ENCODE data around the gene CAMK2A.

CAMK2A gene

DNA sequence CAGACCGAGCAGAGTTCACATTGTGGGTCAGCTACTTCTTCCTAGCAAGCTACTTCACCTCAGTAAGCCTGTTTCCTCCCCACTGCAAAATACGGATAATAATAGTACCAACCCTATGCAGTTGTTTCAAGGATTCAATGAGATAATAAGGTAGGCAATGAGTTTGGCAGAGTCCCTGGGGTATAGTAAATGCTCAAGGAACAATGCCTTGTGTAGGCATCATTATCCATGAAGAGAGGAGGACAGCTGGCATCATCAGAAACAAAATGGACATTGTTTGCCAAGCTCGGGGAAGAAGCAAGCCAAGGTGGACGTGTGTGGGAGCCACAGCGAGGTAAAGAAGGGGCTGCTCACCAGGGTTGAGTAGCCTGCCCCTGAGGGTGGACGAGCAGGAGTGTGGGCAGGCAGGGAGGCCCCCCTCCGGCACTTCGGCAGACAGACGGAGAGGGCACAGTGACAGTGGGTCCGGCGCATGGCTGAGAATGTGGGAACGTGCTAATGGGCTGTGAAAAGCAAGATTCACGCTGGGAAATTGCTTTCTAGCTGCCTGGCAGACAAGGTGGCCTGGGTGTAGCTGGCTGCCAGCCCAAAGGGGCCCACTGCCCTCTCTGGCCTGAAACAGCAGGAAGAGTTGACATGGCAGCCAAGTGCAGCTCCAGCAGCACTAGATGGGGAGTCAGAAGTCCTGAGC, 10.1 kb downstream of the CAMK2A start:
- no peak for DNase-seq (ENCODE audit: low read depth)

DNA sequence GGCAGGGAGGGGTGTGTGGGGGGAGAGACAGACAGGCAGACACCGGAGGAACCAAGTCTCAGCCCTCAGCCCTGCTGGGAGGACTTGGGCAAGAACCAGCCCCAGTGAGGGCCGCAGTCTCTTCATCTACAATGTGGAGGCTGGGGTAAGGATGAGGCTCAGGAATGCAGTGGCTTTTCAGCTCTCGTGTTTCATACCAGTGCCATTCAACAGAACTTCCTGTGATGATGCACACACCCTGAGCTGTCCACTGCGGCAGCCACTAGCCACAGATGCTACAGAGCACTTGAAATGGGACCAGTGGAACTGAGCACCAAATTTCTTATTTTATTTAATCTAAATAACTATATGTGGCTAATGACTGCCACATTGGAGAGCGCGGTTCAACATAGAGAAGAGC, 10.7 kb downstream of the CAMK2A start:
- DNase-seq (ENCODE audit: low read depth) = no peak

DNA sequence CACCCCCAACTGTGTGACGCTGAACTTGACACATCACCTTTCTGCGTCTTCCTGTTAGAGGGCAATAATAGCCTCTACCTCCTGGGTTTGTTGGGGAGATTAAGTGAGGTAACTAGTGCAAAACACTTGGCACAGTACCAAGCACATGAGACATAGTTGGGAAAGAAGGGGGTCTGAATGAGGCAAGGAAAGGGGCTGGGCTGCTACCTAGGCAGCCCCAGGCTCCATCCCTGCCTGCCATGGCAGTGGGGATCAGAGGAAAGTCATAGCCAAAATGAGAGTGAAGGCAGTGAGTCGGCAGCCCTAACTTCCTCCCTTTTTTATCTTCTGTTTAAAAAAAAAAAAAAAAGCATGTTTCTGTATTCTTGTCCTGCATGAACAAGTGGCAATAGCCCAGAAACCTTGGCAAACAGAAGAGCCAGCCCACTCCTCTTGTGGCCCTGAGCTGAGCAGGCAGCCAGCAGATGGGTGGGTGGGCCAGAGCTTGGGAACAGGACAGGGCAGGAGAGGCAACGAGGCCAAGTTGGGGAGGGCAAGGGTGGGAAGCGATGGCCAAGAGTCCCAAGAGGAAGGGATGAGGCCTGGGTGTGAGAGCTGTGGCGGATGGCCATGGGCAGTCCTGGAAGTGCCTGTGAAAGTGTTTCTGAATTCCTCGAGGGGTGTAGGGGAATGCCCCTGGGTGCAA, 11.4 kb downstream of the CAMK2A start:
- DNase-seq (ENCODE audit: low read depth) = no peak

DNA sequence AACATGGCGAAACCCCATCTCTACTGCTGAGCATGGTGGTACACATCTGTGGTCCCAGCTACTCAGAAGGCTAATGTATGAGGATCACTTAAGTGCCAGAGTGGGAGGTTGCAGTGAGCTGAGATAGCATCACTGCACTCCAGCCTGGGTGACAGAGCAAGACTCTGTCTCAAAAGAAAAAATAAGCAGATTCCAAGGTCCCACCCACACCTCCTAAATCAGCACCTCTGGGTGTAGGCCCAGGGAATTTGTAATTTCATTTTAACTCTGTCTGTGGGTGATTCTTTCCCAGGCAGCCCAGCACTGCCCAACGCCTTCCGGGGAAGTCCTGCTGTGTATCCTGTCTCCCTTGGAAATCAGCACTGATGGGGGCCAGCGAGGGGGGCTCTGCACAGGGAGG, 12.5 kb downstream of the CAMK2A start:
- DNase-seq (ENCODE audit: low read depth) = no peak

DNA sequence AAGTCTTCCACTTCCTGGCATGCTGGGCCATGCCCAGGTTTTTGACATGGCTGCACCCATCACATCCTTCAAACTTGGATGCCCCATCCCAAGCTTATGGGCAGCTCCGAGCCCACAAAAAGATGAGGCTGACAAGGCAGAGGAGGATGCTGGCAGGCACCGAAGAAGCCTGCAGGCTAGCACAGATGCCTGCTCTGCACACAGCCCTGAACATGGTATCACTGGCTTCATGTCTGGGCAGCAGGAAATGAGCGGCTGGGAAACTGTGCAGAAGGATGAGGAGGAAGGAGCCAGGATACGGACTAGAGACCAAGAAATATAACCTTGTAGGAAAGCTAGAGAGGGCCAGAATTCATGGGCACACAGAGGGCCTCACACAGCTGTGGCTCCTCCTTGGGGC, 14.8 kb downstream of the CAMK2A start:
- DNase-seq (ENCODE audit: low read depth) = no peak

DNA sequence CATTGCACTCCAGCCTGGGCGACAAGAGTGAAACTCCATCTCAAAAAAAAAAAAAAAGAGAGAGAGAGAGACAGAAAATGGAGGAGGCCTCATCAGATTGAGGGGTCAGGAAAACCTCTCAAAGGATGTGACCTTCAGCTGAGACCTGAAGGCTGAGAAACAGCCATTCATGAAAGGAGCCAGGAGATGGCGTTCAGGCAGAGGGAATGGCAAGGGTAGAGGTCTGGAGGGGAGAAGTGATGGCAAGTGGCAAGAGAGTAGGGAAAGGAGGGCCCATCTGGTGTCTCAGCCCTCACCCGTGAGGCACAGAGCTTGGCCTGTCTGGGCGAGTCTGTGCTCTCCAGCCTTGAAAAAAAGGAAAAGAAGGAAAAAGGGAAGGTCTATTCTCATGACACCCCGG, 17.0 kb downstream of the CAMK2A start:
- DNase-seq (ENCODE audit: low read depth) = no peak

DNA sequence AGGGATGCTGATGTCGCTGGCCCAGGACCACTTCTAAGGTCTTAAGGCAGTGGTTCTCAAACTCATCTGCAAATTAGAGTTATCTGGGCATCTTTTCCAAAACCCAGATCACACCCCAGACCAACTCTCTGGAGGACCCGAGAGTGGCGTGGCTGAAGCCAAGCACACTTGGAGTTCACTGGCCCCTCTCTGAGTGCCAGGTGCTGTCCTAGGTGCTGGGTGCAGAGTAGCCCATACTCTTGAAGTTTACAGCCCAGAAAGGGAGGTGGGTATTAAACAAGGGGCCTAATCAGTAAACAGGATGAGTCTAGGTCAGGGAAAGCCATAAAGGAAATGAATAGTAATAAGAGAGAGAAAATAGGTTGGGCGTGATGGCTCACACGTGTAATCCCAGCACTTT, 17.6 kb downstream of the CAMK2A start:
- DNase-seq (ENCODE audit: low read depth) = no peak

DNA sequence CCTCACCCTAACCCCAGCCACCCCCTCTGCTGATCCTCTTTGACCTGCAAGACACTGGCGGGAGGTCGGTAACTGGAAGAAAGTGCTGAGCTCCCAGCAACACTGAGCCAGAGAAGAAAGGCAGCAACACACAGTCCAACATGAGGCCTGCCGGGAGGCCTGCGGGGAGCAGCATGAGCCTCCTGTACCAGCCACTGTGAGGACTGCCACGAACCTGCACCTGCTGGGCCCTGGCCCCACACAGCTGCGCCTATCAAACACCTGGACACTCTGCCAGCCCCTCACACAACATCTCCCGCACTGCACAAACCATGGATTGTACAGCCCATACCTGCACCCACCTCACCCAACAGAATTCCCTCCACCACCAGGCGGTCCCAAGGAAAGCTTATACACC, 18.3 kb downstream of the CAMK2A start:
- no peak for DNase-seq (ENCODE audit: low read depth)

DNA sequence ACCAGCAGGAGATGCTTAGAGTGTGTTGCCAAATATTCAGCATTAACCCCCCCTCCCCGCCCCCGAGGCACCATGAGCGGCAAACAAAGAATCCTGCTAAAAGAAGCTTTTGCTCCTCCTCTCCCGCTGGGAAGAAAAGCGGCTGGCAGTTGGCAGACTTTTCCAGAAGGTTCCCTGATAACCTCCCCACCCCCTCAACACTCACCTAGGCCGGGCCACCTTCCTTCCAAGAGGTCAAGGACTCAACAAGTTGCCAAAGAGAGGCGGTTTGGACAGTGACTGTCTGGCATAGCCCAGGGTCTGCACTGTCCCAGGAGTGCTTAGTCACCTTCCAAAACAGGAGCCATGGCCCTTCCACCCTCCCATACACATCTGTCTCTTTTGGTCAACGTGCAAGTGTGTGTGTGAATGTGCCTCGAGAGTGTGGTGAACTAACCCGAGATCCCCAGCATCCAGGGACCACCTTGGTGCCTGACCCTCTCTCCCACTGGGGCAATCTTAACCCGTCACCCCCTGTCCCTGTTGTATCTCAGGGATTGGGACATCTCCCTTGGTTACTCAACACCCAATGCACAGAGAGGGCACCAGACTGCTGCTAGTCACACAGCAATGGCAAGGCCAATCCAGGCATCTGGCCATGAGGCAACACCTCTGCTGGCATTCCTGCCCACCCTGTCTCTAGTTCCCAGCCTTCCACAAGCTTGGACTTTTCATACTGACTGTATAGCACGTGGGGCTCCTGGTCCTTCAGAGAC, 18.9 kb downstream of the CAMK2A start:
- DNase-seq (ENCODE audit: low read depth) = no peak

DNA sequence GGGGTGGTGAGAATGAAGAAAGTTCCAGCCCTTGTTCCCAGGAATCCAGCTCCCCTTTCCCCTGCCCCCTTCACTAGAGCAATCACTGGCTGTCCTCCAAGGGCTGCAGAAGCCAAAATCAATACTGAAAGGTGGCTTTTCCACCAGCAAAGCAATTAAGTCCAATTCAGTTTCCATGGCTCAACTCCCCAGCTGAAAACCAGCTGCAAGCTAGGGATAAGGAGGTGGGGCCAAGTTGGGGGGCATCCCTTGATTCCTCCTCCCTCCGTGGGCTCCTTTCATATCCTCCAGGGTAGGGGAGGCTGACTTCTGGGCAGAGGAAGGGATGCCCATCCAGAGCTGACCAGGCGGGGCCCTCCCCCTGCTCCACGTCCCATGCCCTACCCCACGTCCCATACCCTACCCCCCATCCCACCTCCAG, 22.7 kb downstream of the CAMK2A start:
- DNase-seq (ENCODE audit: low read depth) = no peak

DNA sequence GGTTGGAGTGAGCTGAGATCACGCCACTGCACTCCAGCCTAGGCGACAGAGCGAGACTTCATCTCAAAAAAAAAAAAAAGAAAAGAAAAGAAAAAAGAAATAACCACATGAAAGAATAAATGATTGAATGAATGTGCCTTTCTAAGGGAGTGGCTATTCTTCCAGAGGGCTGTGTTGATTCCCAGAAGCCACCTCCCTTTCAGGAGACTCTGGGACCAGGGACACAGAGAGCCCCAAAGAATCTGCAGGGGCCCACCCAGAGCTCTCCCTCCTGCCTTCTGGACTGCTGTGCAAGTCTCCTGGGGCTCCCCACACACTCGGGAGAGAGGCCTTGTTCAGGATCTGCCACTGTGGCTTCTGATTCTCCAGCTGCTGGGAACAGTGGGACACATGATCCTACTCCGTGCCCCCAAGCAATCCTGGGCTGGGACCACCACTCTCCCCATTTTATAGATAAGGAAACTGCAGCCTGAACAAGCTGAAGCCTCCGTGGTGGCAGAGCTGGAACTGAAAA, 23.6 kb downstream of the CAMK2A start:
- no peak for DNase-seq (ENCODE audit: low read depth)

DNA sequence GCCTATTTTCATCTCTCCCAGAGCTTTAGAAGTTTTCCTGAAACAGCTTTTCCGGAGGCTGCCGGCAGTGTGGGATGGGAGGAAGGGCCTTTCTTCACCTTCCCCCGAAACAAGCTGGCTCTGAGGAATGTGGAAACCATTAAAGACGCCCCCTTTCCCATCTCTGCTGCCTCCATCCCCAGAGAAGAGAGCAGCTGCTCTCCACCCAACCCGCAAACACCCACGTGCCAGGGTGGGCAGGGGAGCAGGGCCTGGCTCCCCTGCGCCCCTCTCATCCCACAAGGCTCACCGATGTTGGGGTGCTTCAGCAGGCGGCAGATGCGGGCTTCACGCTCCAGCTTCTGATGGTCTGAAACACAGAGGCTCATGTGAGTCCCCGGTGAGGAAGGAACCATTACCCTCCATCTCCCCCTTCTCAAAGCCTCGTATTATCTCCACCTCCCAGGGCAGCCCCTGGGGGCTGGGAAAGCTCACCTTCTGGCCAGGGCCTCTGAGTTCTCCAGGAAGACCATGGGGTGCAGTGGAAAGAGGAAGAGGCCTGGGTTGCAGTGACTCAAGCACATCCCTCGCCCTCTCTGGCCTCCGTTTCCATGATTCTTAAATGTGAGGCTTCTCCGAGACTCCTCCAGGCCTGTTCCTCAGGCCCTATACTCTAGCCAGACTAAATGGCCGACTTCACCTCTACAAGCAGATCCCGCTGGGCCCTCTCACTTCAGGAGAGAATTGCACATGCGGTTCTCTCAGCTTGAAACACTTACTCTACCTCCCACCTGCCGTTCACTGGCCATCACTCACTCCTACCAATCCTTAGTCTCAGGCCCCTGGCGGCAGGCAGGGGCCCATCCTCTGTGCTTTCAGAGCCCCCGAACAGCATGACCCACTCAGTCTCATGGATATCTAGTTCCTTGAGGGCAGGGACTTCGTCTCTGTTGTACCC, 24.6 kb downstream of the CAMK2A start:
- no peak for DNase-seq (ENCODE audit: low read depth)

DNA sequence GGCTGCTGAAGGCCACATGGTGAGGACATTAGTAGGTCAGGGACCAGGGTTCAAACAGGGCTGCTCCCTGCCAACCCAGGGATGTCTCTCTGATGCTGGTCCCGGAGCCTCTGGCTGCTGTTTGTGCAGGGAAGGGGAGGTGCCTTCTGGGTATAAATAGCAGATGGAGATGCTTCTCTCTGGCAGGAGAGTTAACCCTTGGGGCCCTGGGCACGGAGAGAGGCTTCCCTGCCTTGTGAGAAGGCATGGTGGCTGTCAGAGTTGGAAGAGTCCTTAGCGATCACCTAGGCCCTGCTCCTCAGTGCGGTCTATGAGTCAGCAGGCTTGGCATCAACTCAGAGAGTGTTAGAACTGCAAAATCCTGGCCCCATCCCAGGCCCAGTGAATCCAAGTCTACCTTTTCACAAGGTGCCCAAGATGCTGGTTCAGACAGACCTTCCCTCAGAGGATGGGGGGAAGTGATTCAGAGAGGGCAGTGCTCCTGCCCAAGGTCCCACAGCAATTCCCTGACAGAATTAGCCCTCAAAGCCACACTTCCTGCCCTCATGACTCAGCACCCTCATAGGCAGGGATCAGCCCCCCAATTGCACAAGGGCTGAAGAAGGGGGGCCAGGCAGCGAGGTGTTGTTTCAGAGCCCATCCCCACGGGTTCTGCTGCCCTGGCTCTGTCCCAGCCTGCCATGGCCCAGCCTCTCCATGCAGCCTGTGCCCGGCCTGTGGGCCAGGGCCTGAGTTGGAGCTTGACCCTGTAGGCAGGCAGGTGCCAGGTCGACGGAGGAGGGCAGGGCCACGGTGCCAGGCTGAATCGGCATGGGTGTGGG, 25.6 kb downstream of the CAMK2A start:
- peak; percentile 38 for DNase-seq (ENCODE audit: low read depth)

DNA sequence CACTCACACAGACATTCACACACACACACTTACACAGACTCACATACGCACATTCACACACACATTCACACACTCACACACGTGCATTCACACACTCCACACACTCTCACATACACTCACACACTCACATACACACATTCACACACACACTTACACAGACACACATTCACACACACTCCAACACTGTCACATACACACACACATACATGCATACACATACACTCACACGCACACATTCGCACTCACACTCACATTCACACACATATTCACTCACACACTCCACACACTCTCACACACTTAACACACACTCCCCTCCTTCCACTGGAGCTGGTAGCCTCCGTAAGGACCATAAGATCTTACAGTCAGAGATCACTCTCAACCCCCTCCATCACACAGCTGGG, 26.2 kb downstream of the CAMK2A start:
- DNase-seq (ENCODE audit: low read depth) = no peak

DNA sequence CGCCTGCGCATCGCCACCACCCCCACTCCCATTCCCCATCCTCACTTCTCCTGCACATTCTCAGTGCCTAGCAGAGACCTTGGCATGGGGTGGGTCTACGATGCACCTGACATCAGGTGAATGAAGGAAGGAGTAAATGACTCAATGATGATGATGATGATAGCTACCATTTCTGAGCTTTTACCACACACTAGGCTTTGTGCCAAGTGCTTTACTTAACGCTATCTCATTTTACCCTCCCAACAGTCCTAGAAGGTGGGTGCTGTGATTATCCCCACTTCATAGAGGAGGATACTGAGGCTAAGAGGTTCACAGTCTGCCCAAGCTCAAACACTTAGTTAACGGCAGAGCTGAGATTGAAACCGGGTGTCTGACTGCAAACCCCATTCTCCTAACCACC, 27.1 kb downstream of the CAMK2A start:
- DNase-seq (ENCODE audit: low read depth) = no peak

DNA sequence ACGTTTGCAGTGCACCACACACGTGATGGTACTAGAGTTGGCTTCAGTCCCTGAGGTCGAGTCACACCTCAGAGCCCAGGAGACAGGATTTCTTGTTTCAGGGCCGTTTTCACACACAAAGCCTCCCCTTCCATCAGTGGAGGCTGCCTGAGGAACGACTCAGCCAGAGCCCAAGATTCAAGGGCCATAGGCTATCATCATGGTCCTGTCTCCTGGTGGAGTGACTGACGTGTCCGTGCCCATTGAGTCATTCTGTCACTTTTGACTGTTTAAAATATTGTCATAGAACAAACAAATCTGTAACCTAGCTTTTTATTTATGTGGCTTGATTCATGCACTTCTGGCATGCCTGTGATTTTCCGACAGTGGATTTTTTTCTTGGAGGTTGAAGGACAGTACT, 28.3 kb downstream of the CAMK2A start:
- DNase-seq (ENCODE audit: low read depth) = no peak

DNA sequence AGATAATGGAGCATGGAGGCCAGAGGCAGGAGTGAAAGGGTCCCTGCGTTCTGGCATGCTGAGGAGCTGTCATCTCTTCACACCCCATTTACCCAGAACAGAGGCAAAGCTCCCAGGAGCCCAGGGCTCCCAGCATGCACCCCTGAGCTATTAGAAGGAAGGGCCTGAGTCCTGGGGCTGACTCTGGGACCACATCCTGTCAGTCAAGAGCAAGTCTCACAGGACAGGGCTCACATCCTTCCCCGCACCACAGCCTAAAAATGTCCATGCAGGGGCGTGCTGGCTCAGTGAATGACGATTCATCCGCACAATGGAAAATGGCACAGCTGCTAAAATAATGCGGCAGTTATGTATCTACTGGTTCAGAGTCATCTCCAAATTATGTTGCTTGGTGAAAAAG, 31.4 kb downstream of the CAMK2A start:
- no peak for DNase-seq (ENCODE audit: low read depth)

DNA sequence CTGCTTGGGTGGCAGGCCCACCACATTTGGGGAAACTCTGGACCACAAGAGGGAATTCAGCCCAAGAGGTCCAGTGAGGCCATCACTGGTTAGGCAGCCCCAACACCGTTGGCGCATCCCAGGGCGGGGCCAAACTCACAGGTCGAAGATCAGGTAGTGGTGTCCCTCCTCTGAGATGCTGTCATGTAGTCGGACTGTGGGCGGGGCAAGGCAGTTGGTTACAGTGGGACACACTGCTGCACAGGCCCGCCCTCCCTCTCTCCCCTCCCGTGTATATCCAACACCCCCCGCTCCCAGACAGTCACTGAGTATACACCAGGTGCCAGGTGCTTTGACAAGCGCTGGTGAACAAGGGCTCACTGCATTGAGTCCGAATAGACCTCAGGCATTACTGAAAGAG, 32.1 kb downstream of the CAMK2A start:
- no peak for DNase-seq (ENCODE audit: low read depth)

DNA sequence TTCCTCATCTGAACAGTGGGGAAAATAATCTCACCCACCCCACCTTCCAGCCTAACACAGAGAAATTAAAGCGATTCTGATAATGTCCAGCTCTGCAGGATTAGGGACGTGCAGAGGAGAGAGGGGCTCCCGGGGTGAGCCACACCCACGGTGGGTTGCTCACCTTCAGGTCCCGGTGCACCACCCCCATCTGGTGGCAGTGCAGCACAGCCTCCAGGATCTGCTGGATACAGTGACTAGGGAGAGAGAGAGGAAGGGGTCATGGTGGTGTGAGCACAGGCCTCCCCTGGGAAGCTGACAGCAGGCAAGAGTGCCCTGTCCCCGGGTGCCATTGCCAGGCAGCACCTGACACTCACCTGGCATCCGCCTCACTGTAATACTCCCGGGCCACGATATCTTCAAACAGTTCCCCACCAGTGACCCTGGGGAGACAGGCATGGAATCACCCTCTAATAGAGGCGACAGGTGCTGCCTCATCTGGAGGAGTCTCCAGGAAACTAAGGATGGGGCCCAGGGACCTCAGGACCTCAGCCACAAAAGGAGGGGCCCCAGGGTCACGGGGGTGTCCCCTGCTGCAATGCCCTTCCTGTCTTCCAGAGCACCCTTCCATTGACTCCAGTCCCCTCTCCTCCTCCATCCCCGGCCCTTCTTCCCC, 33.0 kb downstream of the CAMK2A start:
- no peak for DNase-seq (ENCODE audit: low read depth)

DNA sequence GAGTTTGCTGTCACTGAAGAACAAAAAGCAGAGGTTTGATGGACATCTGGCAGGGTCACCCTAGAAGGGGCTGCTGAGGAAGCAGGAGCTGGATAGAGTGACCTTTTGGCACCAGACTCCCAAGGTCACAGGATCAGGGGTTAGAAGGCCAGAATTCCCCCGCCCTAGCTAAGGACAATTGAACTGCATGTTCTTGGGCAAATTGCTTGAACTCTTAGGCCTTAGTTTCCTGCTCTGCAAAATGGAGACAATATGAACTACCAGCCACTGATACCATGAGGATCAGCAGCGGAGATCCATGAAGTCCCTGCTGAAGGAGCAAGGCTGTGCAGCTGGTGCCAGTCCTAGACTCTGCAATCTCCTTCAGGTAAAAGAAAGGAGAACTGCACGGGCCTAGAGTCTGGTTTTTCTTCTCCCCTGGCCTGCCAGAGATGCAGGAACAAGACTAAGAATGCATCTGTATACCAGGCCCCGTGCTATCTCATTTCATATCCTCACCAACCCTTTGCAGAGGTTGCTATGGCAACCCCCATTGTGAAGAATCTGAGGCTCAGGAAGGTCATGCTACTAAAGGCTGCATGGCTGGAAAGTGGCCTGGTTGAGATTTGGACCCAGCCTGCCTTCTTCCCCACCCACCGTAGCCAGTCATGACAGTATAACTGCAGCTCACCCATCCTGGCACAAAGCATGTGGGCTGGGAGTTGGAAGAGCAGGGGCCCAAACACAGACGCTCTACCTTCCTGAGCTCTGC, 33.7 kb downstream of the CAMK2A start:
- DNase-seq (ENCODE audit: low read depth) = no peak
